Measurements from ENCODE around the gene SLC40A1.

DNA sequence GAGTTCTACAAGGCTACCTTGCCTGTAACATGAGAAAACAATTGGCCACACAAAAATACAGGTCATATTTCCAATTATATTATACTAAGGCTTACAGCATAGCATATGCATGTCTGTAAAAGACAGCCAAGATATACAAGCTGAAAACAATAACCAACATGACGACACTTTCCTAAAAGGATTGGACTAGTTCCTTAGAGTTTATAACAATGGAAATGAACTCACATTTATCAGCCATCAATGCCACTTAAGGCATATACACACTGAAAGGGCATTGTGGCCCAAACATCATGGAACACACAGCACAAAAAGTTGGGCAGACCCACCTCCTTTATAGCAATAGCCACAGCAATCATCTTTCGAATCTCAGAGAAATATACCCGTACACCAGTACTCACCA is 52.0 kb downstream of the SLC40A1 start:
- no peak for TF ChIP-seq POLR2A (IDR thresholded peaks at IDR 0.05)
- TF ChIP-seq, protein P1, sequence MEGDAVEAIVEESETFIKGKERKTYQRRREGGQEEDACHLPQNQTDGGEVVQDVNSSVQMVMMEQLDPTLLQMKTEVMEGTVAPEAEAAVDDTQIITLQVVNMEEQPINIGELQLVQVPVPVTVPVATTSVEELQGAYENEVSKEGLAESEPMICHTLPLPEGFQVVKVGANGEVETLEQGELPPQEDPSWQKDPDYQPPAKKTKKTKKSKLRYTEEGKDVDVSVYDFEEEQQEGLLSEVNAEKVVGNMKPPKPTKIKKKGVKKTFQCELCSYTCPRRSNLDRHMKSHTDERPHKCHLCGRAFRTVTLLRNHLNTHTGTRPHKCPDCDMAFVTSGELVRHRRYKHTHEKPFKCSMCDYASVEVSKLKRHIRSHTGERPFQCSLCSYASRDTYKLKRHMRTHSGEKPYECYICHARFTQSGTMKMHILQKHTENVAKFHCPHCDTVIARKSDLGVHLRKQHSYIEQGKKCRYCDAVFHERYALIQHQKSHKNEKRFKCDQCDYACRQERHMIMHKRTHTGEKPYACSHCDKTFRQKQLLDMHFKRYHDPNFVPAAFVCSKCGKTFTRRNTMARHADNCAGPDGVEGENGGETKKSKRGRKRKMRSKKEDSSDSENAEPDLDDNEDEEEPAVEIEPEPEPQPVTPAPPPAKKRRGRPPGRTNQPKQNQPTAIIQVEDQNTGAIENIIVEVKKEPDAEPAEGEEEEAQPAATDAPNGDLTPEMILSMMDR (IDR thresholded peaks at IDR 0.05), result no peak
- TF ChIP-seq EP300 (IDR thresholded peaks at IDR 0.05), result no peak
- TF ChIP-seq POLR2AphosphoS5 (IDR thresholded peaks at IDR 0.05), result no peak

Measured in sigmoid colon (tissue), 4 donors.